Spleen (tissue), 7 donors: ENCODE measurements around the gene GAS6.

Source experiments
- POLR2A ChIP-seq, 3 donors: fragments of 450-650 bp; IDR thresholded peaks; one replicate each; pipeline ENCODE4 v1.5.1; 2017; ENCODE audit warnings: antibody characterized with exemption in 3 of 3, mild to moderate bottlenecking in 1 of 3
- POLR2AphosphoS5 ChIP-seq, 3 donors: sonication (generic); formaldehyde crosslinking; IDR thresholded peaks; one replicate each; pipeline ENCODE4 v1.5.1; 2017; ENCODE audit warnings: antibody characterized with exemption in 3 of 3
- TF ChIP-seq, protein P1 (sequence below), 11 experiments: fragments of 200-600 bp in 7 of 11; fragments of 450-650 bp in 4 of 11; sonication (generic) in 4 of 11; IDR thresholded peaks in 8 of 11; conservative IDR thresholded peaks in 3 of 11; 1 replicate in 7 of 11; 2 replicates in 4 of 11; pipeline versions ENCODE4 v1.4.0 to v1.8.0; 2016 to 2021; ENCODE audit warnings: antibody characterized with exemption in 11 of 11, inconsistent platforms in 4 of 11, mild to moderate bottlenecking in 1 of 11
- donor health status: DM: no; HTN: no; CAD: no; lungs with moderate emphysema.
- donor health status: DM: no; HTN: no; CAD: no.
- donor health status: DM: no; HTN: no; CAD: no.

DNA sequence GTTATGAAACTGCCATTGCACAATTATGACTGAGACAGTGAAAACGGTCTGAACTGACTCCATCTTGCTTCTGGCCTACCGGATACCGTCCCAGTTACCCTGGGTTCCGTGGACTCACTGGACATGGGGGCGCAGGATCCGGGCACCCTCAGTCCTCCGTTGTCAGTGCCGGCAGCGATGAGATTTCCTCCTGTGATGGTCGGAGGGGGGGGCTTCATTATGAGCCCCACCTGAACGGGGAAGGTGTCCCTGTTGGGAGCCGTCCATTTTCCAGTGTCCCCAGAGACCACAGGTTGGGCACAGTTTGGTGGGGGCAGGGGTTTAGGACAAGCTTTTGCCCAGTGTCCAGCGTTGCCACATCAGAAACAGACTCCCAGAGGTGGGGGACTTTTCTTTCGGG lies 81.4 kb downstream of the GAS6 start:
- TF ChIP-seq, protein P1, sequence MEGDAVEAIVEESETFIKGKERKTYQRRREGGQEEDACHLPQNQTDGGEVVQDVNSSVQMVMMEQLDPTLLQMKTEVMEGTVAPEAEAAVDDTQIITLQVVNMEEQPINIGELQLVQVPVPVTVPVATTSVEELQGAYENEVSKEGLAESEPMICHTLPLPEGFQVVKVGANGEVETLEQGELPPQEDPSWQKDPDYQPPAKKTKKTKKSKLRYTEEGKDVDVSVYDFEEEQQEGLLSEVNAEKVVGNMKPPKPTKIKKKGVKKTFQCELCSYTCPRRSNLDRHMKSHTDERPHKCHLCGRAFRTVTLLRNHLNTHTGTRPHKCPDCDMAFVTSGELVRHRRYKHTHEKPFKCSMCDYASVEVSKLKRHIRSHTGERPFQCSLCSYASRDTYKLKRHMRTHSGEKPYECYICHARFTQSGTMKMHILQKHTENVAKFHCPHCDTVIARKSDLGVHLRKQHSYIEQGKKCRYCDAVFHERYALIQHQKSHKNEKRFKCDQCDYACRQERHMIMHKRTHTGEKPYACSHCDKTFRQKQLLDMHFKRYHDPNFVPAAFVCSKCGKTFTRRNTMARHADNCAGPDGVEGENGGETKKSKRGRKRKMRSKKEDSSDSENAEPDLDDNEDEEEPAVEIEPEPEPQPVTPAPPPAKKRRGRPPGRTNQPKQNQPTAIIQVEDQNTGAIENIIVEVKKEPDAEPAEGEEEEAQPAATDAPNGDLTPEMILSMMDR (IDR thresholded peaks at IDR 0.05 in 8 of 11, conservative IDR thresholded peaks at IDR 0.05 in 3 of 11): no peak
- TF ChIP-seq POLR2A (IDR thresholded peaks at IDR 0.05): no peak
- TF ChIP-seq POLR2AphosphoS5 (IDR thresholded peaks at IDR 0.05): no peak
